ENCODE data around the gene PRKACG.

DNA sequence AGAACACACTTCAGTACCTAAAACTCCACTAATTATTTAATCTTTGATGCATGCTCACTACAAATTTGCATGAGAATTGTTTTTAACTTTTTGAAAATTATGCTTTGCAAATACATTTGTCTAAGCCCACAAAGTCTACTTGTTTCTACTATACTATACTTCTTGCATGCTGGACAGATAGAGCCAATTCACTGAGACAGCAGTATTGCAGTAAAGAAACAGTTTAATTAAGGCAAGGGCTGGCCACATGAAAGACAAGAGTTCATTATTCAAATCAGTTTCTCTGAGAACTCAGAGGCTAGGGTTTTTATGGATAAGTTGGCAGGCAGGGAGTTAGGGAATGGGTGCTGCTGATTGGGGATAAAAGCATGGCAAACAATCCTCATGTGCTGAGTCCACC lies 15.6 kb upstream of the PRKACG start:
- TF ChIP-seq GATA2 (IDR thresholded peaks at IDR 0.05; ENCODE audit: low read depth, low read length) (no peak), GATA3 (IDR thresholded peaks at IDR 0.05; ENCODE audit: low read depth, low read length) (no peak)

Data from SH-SY5Y (cell line).